K562 (cell line): Measurements from ENCODE around the gene NEB. TPM values are rescaled to one million over a fixed set of nuclear protein-coding genes. Genes with fewer than 3 reads are reported as not detected.

Source experiments
- ATAC-seq: fragments of 200-7000 bp; cut with Tn5 transposase; 3 replicates; pipeline ENCODE4 v1.9.1; 2020; ENCODE audit warnings: moderate library complexity
- BruUV-seq: library from RNA; stranded (reverse); fragments of 400-500 nt; replicated peaks from 2 replicates; lab custom pipeline; 2021; lab: Mats Ljungman, UMichigan
- CTCF ChIA-PET: fragments of 300-600 bp; formaldehyde crosslinking; extraction: SDS; loops from one replicate; lab custom pipeline; 2021; ENCODE audit warnings: low intra/inter-chr PET ratio; lab: Yijun Ruan, JAX
- POLR2A ChIA-PET: fragments of 300-600, 350-650 bp; sonication (Branson Sonifier 250); formaldehyde crosslinking; extraction: SDS; loops from one replicate; lab custom pipeline; 2021; ENCODE audit warnings: antibody characterized with exemption, inconsistent platforms; lab: Yijun Ruan, JAX
- DNase-seq, 4 experiments: peaks; one replicate each; pipeline versions ENCODE4 v3.0.0 to v3.0.0-alpha.2; 2011 to 2018; ENCODE audit warnings: low spot score in 3 of 4, mixed read lengths in 3 of 4; ENCODE audit errors: extremely low read depth in 1 of 4
- FAIRE-seq: peaks from 2 replicates; lab custom pipeline; 2011; peaks lifted over from hg19 to GRCh38; lab: Jason Lieb, UNC
- H2AFZ ChIP-seq: 2 replicates; pipeline ENCODE4 v1.6.0; 2011; ENCODE audit warnings: low read depth, low read length, control low read depth, inconsistent platforms
- H3K27ac ChIP-seq: fragments of 200-600 bp; 3 replicates; pipeline ENCODE4 v1.8.0; 2011; ENCODE audit warnings: low read depth, mild to moderate bottlenecking, control low read depth, inconsistent platforms, low read length, moderate library complexity, mixed read lengths; ENCODE audit errors: extremely low read depth
- H3K27me3 ChIP-seq, 2 experiments: fragments of 300-600 bp in 1 of 2; 2 replicates in 1 of 2; 3 replicates in 1 of 2; pipeline versions ENCODE4 v1.6.0 to v1.8.0; 2011; ENCODE audit warnings: inconsistent platforms in 2 of 2, low read length in 2 of 2, mild to moderate bottlenecking in 1 of 2, mixed read lengths in 1 of 2, moderate library complexity in 1 of 2; ENCODE audit not compliant: control insufficient read depth in 2 of 2, insufficient read depth in 2 of 2
- H3K36me3 ChIP-seq: fragments of 300-600 bp; 3 replicates; pipeline ENCODE4 v1.8.0; 2011; ENCODE audit warnings: mild to moderate bottlenecking, low read length, inconsistent platforms; ENCODE audit not compliant: control insufficient read depth, insufficient read depth
- H3K4me1 ChIP-seq, 2 experiments: fragments of 200-600 bp in 1 of 2; replicated peaks in 1 of 2; 2 replicates in 1 of 2; 3 replicates in 1 of 2; pipeline versions ENCODE4 v1.5.1 to v1.8.0; 2011; ENCODE audit warnings: inconsistent platforms in 2 of 2, low read length in 2 of 2, mild to moderate bottlenecking in 1 of 2, mixed read lengths in 1 of 2, moderate library complexity in 1 of 2; ENCODE audit not compliant: control insufficient read depth in 2 of 2, insufficient read depth in 2 of 2
- H3K4me2 ChIP-seq: 2 replicates; pipeline ENCODE4 v1.6.1; 2011; ENCODE audit warnings: low read length, control low read depth, inconsistent platforms, mixed read lengths; ENCODE audit not compliant: insufficient read depth
- H3K4me3 ChIP-seq: fragments of 200-600 bp; sonication (generic), shearing (Covaris generic); 2 replicates; pipeline ENCODE4 v1.5.1; 2016; ENCODE audit warnings: control low read depth, inconsistent platforms
- H3K79me2 ChIP-seq: fragments of 200-600 bp; 3 replicates; pipeline ENCODE4 v1.8.0; 2011; ENCODE audit warnings: low read length, inconsistent platforms; ENCODE audit not compliant: control insufficient read depth, insufficient read depth
- H3K9ac ChIP-seq, 2 experiments: 2 replicates each; pipeline versions ENCODE4 v1.6.0 to v1.6.1; 2011; ENCODE audit warnings: low read depth in 2 of 2, low read length in 2 of 2, control low read depth in 1 of 2, inconsistent platforms in 1 of 2, mild to moderate bottlenecking in 1 of 2, mixed read lengths in 1 of 2; ENCODE audit not compliant: insufficient read depth in 1 of 2
- H3K9me1 ChIP-seq: one replicate; pipeline ENCODE4 v1.6.0; 2011; ENCODE audit warnings: inconsistent platforms, mild to moderate bottlenecking, low read length, moderate library complexity; ENCODE audit not compliant: control insufficient read depth, insufficient read depth
- H3K9me3 ChIP-seq: replicated peaks from 2 replicates; pipeline ENCODE4 v1.5.1; 2011; ENCODE audit warnings: low read depth, low read length, inconsistent platforms; ENCODE audit not compliant: control insufficient read depth, insufficient read depth
- H4K20me1 ChIP-seq: replicated peaks from 2 replicates; pipeline ENCODE4 v1.6.1; 2011; ENCODE audit warnings: low read length, inconsistent platforms, mixed read lengths; ENCODE audit not compliant: control insufficient read depth, insufficient read depth
- FOXA1 ChIP-seq: fragments of 450-650 bp; IDR thresholded peaks from 2 replicates; pipeline ENCODE4 v1.6.1; 2016; ENCODE audit warnings: mild to moderate bottlenecking, borderline replicate concordance
- FOXJ2 ChIP-seq: fragments of 200-800 bp; sonication (Bioruptor generic); IDR thresholded peaks from 2 replicates; pipeline ENCODE4 v1.6.1; 2016; ENCODE audit warnings: missing genetic modification characterization, missing compliant biosample characterization
- FOXM1 ChIP-seq, 2 experiments: fragments of 450-650 bp in 1 of 2; sonication (generic) in 1 of 2; formaldehyde crosslinking in 1 of 2; IDR thresholded peaks; 2 replicates each; pipeline versions ENCODE4 v1.6.1 to v1.9.0; 2017 to 2022; ENCODE audit warnings: low read depth in 2 of 2, mild to moderate bottlenecking in 2 of 2, missing genetic modification reagents in 1 of 2, moderate library complexity in 1 of 2
- GATAD2A ChIP-seq: fragments of 450-650 bp; IDR thresholded peaks from 2 replicates; pipeline ENCODE4 v1.6.1; 2017
- HDAC1 ChIP-seq, 2 experiments: fragments of 450-650 bp; IDR thresholded peaks; 2 replicates each; pipeline ENCODE4 v1.6.1; 2016 to 2017; ENCODE audit warnings: inconsistent platforms in 1 of 2, mild to moderate bottlenecking in 1 of 2, moderate library complexity in 1 of 2
- MYNN ChIP-seq, 2 experiments: sonication (generic); formaldehyde crosslinking in 1 of 2; IDR thresholded peaks; 2 replicates each; pipeline versions ENCODE4 v1.5.0 to v1.6.1; 2016 to 2020; ENCODE audit warnings: antibody characterized with exemption in 1 of 2, missing genetic modification reagents in 1 of 2
- SMARCB1 ChIP-seq: IDR thresholded peaks from 2 replicates; pipeline ENCODE4 v1.6.1; 2011; ENCODE audit warnings: improper control_type of control experiment, low read depth; ENCODE audit not compliant: insufficient read length
- TCF7L2 ChIP-seq: fragments of 150-350 bp; IDR thresholded peaks from 2 replicates; pipeline ENCODE4 v1.6.1; 2016; ENCODE audit warnings: low read depth, mild to moderate bottlenecking, low read length, moderate library complexity
- XRCC4 ChIP-seq: IDR thresholded peaks from one replicate; pipeline ENCODE4 v1.6.1; 2011; ENCODE audit not compliant: insufficient read depth, insufficient read length; ENCODE audit errors: extremely low read depth
- ZNF253 ChIP-seq: fragments of 250-450 bp; sonication (Bioruptor Pico); conservative IDR thresholded peaks from 2 replicates; pipeline ENCODE4 v1.6.1; 2021; ENCODE audit warnings: mild to moderate bottlenecking
- ZSCAN32 ChIP-seq: fragments of 450-650 bp; formaldehyde crosslinking; IDR thresholded peaks from 2 replicates; pipeline ENCODE4 v1.4.0; 2020; ENCODE audit warnings: mild to moderate bottlenecking, moderate library complexity
- WGBS: fragments of 100-300 bp; shearing (Covaris generic); methylation state at CpG from one replicate; pipeline ENCODE4 v1.1.6; 2016; ENCODE audit warnings: low coverage, mixed read lengths; ENCODE audit not compliant: insufficient coverage; ENCODE audit errors: missing lambda C conversion rate; 5-methylcytosine and 5-hydroxymethylcytosine counted together
- in situ Hi-C: fragments of 300-500 bp; cut with MboI; formaldehyde crosslinking; loops from 4 replicates; pipeline ENCODE4 v1.15.0; 2018; ENCODE audit warnings: inconsistent platforms, mixed read lengths
- intact Hi-C: fragments of 100-400 bp; cut with micrococcal nuclease; formaldehyde crosslinking; loops from 2 replicates; pipeline ENCODE4 v1.14.2; 2022
- polyA plus RNA-seq, 8 experiments: library from polyadenylated mRNA; depleted of rRNA in 4 of 8; stranded (reverse) in 5 of 8; unstranded in 3 of 8; fragments of >200 nt; fragmentation: Nextera tagmentation in 2 of 8; fragmentation: Illumina TruSeq in 1 of 8; extraction: Ambion mirVana in 2 of 8; extraction: Trizol in 1 of 8; gene quantifications; 2 replicates each; pipeline versions ENCODE4 v1.2.1 to v1.2.3, GENCODE V29; 2011 to 2014; ENCODE audit warnings: inconsistent platforms in 1 of 8, missing spikeins in 1 of 8
- total RNA-seq, 7 experiments: library from RNA; depleted of rRNA in 6 of 7; stranded (reverse); fragments of >200 nt in 6 of 7; fragmentation: Illumina TruSeq in 2 of 7; extraction: Trizol in 2 of 7; gene quantifications; 2 replicates each; pipeline versions ENCODE4 v1.2.1 to v1.2.3, GENCODE V29; 2011 to 2021; ENCODE audit warnings: low replicate concordance in 1 of 7
- TF ChIP-seq, protein P1 (sequence below): sonication (generic); formaldehyde crosslinking; IDR thresholded peaks from 2 replicates; pipeline ENCODE4 v1.8.1; 2022; ENCODE audit warnings: missing genetic modification reagents
- TF ChIP-seq, protein P2 (sequence below): IDR thresholded peaks from 2 replicates; pipeline ENCODE4 v1.6.1; 2011; ENCODE audit warnings: borderline replicate concordance, low read depth, mild to moderate bottlenecking, moderate library complexity, low read length; ENCODE audit not compliant: insufficient read depth, poor library complexity, severe bottlenecking
- TF ChIP-seq, protein P3 (sequence below): fragments of 200-800 bp; sonication (Bioruptor generic); IDR thresholded peaks from 2 replicates; pipeline ENCODE4 v1.6.1; 2017; ENCODE audit warnings: missing genetic modification characterization, missing compliant biosample characterization
- TF ChIP-seq, protein P4 (sequence below): fragments of 250-450 bp; sonication (Bioruptor Pico); IDR thresholded peaks from 2 replicates; pipeline ENCODE4 v1.5.1; 2021; ENCODE audit warnings: mild to moderate bottlenecking

The NEB gene
- total and polyA plus RNA-seq, 9 of the 15 experiments (the other 6 are each of a cell fraction or from before 2014, with no cell fraction given), result 1.7 to 3.8 (median 2.9) TPM

DNA sequence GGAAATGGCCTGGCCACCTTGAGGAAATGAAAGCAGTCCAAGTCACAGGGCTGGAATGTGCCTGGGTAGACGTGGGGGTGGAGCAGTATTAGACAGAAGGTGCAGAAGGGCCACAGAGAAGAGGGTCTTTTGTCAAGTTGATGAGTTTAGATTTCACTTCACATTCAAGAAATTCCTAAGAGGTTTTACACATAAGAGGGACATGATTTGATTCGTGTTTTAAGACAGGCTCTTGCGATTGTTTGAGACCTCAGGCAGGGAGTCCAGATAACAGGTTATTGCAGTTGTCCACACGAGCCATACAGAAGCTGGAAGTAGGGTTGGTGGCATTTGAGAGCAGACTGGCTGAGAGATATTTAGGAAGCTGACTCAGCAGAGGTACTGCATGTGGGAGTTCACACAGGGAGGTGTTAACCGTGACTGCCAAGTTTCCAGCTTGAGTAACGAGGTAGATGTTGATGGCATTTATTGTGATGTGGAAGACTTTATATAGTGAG is 64.6 kb downstream of the NEB start (continued):
- no peak for TF ChIP-seq FOXJ2 (tag)
- TF ChIP-seq, protein P1, sequence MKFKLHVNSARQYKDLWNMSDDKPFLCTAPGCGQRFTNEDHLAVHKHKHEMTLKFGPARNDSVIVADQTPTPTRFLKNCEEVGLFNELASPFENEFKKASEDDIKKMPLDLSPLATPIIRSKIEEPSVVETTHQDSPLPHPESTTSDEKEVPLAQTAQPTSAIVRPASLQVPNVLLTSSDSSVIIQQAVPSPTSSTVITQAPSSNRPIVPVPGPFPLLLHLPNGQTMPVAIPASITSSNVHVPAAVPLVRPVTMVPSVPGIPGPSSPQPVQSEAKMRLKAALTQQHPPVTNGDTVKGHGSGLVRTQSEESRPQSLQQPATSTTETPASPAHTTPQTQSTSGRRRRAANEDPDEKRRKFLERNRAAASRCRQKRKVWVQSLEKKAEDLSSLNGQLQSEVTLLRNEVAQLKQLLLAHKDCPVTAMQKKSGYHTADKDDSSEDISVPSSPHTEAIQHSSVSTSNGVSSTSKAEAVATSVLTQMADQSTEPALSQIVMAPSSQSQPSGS, result no peak
- no peak for TF ChIP-seq FOXM1 (IDR thresholded peaks at IDR 0.05; ENCODE audit: low read depth)
- no peak for TF ChIP-seq FOXM1 (CRISPR knock-in tag; IDR thresholded peaks at IDR 0.05; ENCODE audit: low read depth)
- no peak for TF ChIP-seq ZNF253
- peak; percentile 57; the same call in 1 of the 2 replicates for TF ChIP-seq MYNN (IDR thresholded peaks at IDR 0.05)
- TF ChIP-seq MYNN (CRISPR knock-in tag; IDR thresholded peaks at IDR 0.05), result no peak
- no peak for TF ChIP-seq ZSCAN32
- no peak for TF ChIP-seq GATAD2A

DNA sequence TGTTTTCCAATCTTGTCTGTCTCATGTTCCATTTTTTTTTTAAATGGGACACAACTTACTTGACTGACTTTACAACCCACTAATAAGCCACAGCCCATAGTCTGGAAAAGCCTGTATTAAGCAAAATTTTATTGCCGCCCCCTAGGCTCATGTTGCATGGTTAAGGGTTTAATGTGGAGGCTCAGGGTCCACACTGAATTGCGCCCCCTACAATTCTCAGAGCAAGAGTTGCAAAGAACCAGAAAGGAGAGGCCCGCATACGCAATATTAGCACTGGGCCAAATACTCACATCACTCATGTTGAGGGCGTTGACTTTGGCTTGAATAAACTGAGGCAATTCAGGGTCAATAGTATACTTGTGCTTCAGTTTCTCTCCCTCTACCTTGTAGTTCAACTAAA is 65.5 kb downstream of the NEB start:
- in situ Hi-C loops, result no loop called here
- peak; percentile 6 for FAIRE-seq
- no peak for TF ChIP-seq FOXA1
- TF ChIP-seq SMARCB1, result no peak
- TF ChIP-seq, protein P2, sequence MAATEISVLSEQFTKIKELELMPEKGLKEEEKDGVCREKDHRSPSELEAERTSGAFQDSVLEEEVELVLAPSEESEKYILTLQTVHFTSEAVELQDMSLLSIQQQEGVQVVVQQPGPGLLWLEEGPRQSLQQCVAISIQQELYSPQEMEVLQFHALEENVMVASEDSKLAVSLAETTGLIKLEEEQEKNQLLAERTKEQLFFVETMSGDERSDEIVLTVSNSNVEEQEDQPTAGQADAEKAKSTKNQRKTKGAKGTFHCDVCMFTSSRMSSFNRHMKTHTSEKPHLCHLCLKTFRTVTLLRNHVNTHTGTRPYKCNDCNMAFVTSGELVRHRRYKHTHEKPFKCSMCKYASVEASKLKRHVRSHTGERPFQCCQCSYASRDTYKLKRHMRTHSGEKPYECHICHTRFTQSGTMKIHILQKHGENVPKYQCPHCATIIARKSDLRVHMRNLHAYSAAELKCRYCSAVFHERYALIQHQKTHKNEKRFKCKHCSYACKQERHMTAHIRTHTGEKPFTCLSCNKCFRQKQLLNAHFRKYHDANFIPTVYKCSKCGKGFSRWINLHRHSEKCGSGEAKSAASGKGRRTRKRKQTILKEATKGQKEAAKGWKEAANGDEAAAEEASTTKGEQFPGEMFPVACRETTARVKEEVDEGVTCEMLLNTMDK, result peak; percentile 88
- TF ChIP-seq, protein P3, sequence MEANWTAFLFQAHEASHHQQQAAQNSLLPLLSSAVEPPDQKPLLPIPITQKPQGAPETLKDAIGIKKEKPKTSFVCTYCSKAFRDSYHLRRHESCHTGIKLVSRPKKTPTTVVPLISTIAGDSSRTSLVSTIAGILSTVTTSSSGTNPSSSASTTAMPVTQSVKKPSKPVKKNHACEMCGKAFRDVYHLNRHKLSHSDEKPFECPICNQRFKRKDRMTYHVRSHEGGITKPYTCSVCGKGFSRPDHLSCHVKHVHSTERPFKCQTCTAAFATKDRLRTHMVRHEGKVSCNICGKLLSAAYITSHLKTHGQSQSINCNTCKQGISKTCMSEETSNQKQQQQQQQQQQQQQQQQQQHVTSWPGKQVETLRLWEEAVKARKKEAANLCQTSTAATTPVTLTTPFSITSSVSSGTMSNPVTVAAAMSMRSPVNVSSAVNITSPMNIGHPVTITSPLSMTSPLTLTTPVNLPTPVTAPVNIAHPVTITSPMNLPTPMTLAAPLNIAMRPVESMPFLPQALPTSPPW (CRISPR knock-in tag), result 0 out of 2 replicates have a peak, but pooled peaks have one; percentile 1
- no peak for TF ChIP-seq TCF7L2
- TF ChIP-seq, protein P4, sequence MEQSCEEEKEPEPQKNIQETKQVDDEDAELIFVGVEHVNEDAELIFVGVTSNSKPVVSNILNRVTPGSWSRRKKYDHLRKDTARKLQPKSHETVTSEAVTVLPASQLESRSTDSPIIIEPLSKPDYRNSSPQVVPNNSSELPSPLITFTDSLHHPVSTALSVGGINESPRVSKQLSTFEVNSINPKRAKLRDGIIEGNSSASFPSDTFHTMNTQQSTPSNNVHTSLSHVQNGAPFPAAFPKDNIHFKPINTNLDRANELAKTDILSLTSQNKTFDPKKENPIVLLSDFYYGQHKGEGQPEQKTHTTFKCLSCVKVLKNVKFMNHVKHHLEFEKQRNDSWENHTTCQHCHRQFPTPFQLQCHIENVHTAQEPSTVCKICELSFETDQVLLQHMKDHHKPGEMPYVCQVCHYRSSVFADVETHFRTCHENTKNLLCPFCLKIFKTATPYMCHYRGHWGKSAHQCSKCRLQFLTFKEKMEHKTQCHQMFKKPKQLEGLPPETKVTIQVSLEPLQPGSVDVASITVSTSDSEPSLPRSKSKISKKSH (CRISPR knock-in tag), result no peak
- no peak for TF ChIP-seq HDAC1 (IDR thresholded peaks at IDR 0.05)
- TF ChIP-seq XRCC4, result no peak

More for the DNA sequence above, 65.5 kb downstream of the NEB start:
- ChIA-PET CTCF (no interaction called here), POLR2A (no interaction called here)
- no TSS peak for BruUV-seq
- H3K4me2 ChIP-seq, result no peak overlapping the region
- H3K9ac ChIP-seq, result no peak overlapping the region
- H4K20me1 ChIP-seq, result no peaks in the 10 kb centered on the region
- intact Hi-C loops, result no loop called here
- 0 out of 2 replicates have a peak overlapping the region, but pooled peaks have one; percentile 73 for H2AFZ ChIP-seq
- no peaks in the 10 kb centered on the region for H3K9me1 ChIP-seq
- no peak overlapping the region for H3K27ac ChIP-seq
- no peaks in the 10 kb centered on the region for H3K9me3 ChIP-seq
- DNase-seq (peak in 2 of 4 experiments; percentile 25 to 32), ATAC-seq (peak; percentile 25)
- H3K4me3 ChIP-seq, result no peak overlapping the region
- H3K79me2 ChIP-seq, result no peaks in the 10 kb centered on the region
- no peaks in the 10 kb centered on the region for H3K27me3 ChIP-seq
- WGBS, result 94% methylated on average over 5 of the region's 5 CpGs
- H3K4me1 ChIP-seq, result peaks cover 0 to 26% of the 10 kb centered on the region in 2 experiments; a peak in 4 of 5 replicates
- no peaks in the 10 kb centered on the region for H3K36me3 ChIP-seq
